ENCODE measurements around the gene PLEKHH1. TPM values are rescaled to one million over a fixed set of nuclear protein-coding genes. Genes with fewer than 3 reads are reported as not detected.
"Not testable (repeated sequence)": the region's sequence is repeated elsewhere in the genome, so short reads cannot be mapped to it uniquely, and the experiment has no call there.

PLEKHH1 gene
- total RNA-seq, 1 donor = 0.27 TPM

GRCh38 chr14:67579636-67580035 is 46.5 kb downstream of the PLEKHH1 start:
- DNase-seq (ENCODE audit: low read depth in 2 of 3, low spot score in 2 of 3) = no peak

GRCh38 chr14:67580336-67581171 is 47.5 kb downstream of the PLEKHH1 start:
- DNase-seq (ENCODE audit: low read depth in 2 of 3, low spot score in 2 of 3) = no peak

- DNase-seq (ENCODE audit: low read depth in 2 of 3, low spot score in 2 of 3) = no peak
Measured at GRCh38 chr14:67581643-67582042, 48.6 kb downstream of the PLEKHH1 start.

- DNase-seq (ENCODE audit: low read depth in 2 of 3, low spot score in 2 of 3) = no peak
Measured at GRCh38 chr14:67582061-67582460, 49.0 kb downstream of the PLEKHH1 start.

- DNase-seq (ENCODE audit: low read depth in 2 of 3, low spot score in 2 of 3) = peak in 2 of 3 donors; percentile 45 to 68
Measured at GRCh38 chr14:67583711-67584644, 50.9 kb downstream of the PLEKHH1 start.

GRCh38 chr14:67584978-67585377 is 51.9 kb downstream of the PLEKHH1 start:
- no peak for DNase-seq (ENCODE audit: low read depth in 2 of 3, low spot score in 2 of 3)

GRCh38 chr14:67586369-67586768 is 53.3 kb downstream of the PLEKHH1 start:
- no peak for DNase-seq (ENCODE audit: low read depth in 2 of 3, low spot score in 2 of 3)

GRCh38 chr14:67589204-67589770 is 56.2 kb downstream of the PLEKHH1 start:
- no peak for DNase-seq (ENCODE audit: low read depth in 2 of 3, low spot score in 2 of 3)

- DNase-seq (ENCODE audit: low read depth in 2 of 3, low spot score in 2 of 3) = not testable (repeated sequence)
Measured at GRCh38 chr14:67593650-67594049, 60.6 kb downstream of the PLEKHH1 start.

GRCh38 chr14:67595392-67595791 is 62.3 kb downstream of the PLEKHH1 start:
- DNase-seq (ENCODE audit: low read depth in 2 of 3, low spot score in 2 of 3) = no peak

GRCh38 chr14:67599698-67600561 is 66.8 kb downstream of the PLEKHH1 start, which contains the start of gene PIGH:
Gene PIGH, minus strand, starts transcription at chr14:67600268. Its CDS starts 65 bp downstream, at chr14:67600203.
- DNase-seq (ENCODE audit: low read depth in 2 of 3, low spot score in 2 of 3) = peak; percentile 84 to 95 (median 90)

- DNase-seq (ENCODE audit: low read depth in 2 of 3, low spot score in 2 of 3) = not testable (repeated sequence)
Measured at GRCh38 chr14:67600562-67600974, 67.5 kb downstream of the PLEKHH1 start.

- DNase-seq (ENCODE audit: low read depth in 2 of 3, low spot score in 2 of 3) = no peak
Measured at GRCh38 chr14:67602076-67602475, 69.0 kb downstream of the PLEKHH1 start.

- DNase-seq (ENCODE audit: low read depth in 2 of 3, low spot score in 2 of 3) = no peak
Measured at GRCh38 chr14:67602995-67603545, 70.0 kb downstream of the PLEKHH1 start.

- DNase-seq (ENCODE audit: low read depth in 2 of 3, low spot score in 2 of 3) = no peak
Measured at GRCh38 chr14:67607646-67608045, 74.6 kb downstream of the PLEKHH1 start.

GRCh38 chr14:67609642-67610310 is 76.7 kb downstream of the PLEKHH1 start:
- DNase-seq (ENCODE audit: low read depth in 2 of 3, low spot score in 2 of 3) = no peak

GRCh38 chr14:67610491-67610890 is 77.4 kb downstream of the PLEKHH1 start:
- DNase-seq (ENCODE audit: low read depth in 2 of 3, low spot score in 2 of 3) = no peak

GRCh38 chr14:67618617-67619063 is 85.5 kb downstream of the PLEKHH1 start:
- peak; percentile 39 to 94 (median 80) for DNase-seq (ENCODE audit: low read depth in 2 of 3, low spot score in 2 of 3)
